ENCODE measurements around the gene TSPAN15.

The TSPAN15 gene

GRCh38 chr10:69489506-69490090, 38.3 kb downstream of the TSPAN15 start:
- no peak for DNase-seq

DNA sequence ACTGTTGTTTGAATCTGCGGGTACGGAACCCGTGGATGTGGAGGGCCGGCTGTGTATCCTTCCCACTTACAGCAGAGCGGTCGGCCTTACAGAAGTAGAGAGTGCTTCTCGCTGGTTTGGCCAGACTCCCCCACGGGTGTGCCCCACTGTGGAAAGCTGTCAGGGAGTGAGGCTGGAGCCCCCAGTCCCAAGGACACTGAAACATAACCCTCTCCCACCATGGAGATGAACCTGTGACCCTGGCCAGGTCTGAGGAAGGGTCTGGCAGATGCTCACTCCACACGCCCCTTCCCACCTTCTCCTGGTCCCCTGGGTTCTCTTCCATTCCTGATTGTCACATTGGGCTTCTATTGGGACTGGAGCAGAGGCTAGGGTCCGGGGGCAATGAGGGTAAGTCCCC, 39.6 kb downstream of the TSPAN15 start:
- DNase-seq, result no peak

DNA sequence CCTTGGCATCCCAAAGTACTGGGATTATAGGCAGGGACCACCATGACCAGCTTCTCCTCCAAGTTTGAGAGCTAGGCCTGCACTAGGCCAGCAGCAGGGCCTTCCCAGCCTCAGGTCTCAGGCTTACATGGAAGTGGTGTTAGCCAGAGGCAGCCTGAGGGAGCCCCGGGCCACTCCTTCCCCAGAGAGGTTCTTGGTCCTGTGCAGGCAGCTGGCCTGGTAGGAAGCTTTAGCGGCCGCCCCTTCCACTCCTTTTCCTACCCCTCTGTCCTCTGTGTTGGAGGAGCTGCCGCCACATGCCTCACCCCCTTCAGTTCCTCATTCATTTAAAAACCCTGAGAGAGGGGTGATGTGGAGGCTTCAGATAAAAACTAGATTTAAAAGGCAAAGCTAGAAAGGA, 40.3 kb downstream of the TSPAN15 start:
- DNase-seq, result no peak

GRCh38 chr10:69492091-69492745, 41.0 kb downstream of the TSPAN15 start:
- no peak for DNase-seq

DNA sequence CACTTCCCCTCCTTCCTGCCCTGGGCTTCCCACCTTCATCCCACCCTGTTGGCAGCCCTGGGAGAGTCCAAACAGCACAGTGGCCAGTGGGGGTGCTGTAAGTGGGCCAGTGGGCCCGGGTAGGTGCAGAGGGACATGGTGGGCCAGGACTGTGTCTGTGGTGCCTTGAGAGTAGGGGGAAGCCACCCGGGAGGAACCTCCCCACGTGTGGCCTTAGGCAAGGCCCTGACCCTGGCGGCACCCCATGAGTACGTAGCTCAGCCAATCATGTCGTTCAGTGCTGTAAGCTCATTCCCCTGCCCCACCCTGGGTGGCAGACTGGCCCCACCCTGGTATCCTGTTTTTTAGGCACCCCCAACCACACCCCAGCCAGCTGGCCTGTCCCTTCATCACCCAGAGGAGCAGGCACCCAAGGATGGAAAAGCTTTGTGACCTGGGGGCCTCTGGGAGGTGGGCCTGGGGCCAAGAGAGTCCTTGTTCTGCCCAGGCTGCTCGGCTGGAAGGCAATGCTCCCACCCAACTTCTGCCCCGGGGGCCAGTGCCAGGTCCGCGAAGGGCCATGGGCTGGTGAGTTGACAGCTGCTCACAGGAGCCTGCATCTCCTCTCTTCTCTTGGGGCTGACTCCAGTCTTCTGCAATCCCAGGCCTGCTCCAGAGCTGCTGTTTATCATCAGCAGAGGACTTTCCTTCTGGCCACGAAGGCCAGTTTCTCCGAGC, 41.6 kb downstream of the TSPAN15 start:
- DNase-seq, result no peak

GRCh38 chr10:69494626-69495558, 43.6 kb downstream of the TSPAN15 start:
- DNase-seq, result no peak

DNA sequence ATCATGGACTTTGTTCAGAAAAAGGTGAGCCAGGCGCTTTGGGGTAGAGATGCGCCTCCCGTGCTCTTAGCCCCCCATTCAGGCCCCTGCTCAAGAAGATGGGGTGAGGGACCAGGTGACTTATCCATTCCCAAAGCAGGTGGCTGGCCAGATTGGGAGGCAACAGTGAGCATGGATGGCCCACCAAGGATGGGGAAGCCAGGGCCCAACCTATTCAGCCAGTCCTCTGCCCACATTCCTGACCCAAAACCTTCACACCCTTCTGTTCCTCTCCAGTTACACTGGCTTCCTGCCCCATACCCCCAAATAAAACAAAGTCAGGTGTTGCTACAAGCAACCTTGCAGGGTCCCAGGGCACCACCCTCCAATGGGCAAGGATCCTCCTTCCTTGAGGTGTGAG, 44.4 kb downstream of the TSPAN15 start:
- no peak for DNase-seq

- DNase-seq, result no peak
These were observed 45.3 kb downstream of the TSPAN15 start for GRCh38 chr10:69496352-69497230.

DNA sequence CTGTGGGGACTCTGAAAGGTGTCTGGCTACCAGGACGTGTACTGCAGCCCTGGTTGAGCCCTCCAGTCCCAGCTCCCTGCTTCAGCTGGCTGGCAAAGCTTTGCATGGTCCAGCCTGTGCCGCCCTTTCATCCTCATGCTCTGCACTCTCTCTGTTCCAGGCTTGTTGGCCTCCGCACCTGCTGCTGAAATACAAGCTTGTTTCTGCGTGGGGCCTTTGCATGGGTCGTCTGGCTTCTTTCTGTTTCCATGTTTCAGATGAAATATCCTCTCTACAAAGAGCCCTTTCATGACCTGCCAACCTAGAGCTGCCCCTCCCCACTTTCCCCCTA, 45.9 kb downstream of the TSPAN15 start:
- DNase-seq, result no peak

DNA sequence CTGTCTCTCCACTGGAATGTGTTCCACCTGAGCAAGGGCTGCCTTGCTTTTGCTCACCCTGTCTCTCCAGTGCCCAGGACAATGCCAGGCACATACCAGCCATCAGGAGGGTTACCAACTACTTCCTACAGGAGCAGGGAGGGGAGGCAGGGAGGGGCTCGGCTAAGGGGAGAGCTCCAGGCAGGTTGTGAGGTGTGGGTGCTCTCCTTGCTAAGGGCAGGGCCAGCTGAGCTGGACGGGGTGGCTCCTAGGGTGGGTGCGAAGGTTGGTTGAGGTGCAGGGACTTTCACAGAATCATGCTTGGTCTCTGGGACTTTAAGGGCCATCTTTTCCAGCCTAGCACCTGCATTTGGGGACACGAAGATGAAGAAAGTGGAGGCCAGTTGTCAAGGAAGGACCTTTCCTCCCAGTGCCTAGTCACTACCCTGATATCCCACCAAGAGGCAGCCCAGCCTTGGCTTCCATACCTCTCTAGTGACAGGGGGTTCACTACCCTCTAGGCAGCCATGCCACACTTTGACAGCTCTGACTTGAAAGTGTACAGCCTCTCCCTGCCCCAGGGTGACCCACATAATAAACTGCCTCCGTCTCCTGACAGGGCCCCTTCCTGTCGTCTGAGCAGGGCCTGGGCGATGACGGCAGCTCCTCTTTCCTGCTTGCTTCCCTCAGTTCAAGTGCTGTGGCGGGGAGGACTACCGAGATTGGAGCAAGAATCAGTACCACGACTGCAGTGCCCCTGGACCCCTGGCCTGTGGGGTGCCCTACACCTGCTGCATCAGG, 46.5 kb downstream of the TSPAN15 start:
- no peak for DNase-seq

- no peak for DNase-seq
These were observed 47.6 kb downstream of the TSPAN15 start for GRCh38 chr10:69498711-69499471.

GRCh38 chr10:69499726-69500689, 48.7 kb downstream of the TSPAN15 start:
- no peak for DNase-seq

DNA sequence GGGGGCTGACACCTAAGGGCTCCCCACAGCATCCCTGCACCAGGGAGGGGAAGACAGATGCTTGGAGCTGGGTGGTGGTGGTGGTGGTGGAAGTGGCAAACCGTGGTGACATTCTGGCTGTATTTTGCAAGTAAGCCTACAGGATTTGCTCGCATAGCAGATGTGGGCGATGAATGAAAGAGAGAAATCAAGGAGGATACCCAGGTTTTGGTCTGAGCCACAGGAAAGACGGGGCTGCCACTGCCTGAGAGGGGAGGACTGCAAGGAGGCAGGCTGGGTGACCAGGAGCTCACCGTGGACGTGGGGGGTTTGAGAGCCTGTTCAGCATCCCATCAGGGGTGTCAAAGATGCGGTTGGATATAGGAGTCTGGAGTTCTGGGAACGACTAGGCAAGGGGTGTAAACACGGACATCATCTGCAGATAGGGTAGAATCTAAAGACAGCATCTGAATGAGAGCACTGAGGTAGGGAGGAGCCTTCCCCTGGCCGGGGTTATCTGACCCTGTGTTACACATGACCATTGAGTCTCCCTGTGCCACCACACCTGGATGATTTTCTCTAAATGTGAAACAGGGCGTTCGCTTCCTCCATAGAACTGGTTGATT, 49.7 kb downstream of the TSPAN15 start:
- DNase-seq, result no peak

GRCh38 chr10:69501657-69502056, 50.4 kb downstream of the TSPAN15 start:
- no peak for DNase-seq

DNA sequence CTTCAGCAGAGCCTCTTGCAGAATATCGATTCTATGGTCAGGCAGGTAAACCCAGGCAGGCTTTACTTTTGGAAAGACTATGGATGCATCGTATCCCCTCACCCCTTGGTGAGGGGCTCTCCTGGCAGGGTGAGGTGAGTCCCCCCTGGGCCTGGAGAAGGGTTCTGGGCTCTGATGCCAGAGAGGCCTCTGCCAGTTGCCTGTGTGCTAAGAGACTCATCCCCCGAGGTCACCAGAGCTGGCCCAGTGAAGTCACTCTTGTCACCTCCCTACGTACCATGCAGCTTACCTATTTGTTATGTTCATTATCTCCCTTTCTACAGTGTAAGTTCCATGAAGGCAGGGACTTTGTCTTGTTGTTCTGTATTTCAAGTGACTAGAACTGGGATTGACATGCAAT, 51.3 kb downstream of the TSPAN15 start:
- DNase-seq, result no peak

DNA sequence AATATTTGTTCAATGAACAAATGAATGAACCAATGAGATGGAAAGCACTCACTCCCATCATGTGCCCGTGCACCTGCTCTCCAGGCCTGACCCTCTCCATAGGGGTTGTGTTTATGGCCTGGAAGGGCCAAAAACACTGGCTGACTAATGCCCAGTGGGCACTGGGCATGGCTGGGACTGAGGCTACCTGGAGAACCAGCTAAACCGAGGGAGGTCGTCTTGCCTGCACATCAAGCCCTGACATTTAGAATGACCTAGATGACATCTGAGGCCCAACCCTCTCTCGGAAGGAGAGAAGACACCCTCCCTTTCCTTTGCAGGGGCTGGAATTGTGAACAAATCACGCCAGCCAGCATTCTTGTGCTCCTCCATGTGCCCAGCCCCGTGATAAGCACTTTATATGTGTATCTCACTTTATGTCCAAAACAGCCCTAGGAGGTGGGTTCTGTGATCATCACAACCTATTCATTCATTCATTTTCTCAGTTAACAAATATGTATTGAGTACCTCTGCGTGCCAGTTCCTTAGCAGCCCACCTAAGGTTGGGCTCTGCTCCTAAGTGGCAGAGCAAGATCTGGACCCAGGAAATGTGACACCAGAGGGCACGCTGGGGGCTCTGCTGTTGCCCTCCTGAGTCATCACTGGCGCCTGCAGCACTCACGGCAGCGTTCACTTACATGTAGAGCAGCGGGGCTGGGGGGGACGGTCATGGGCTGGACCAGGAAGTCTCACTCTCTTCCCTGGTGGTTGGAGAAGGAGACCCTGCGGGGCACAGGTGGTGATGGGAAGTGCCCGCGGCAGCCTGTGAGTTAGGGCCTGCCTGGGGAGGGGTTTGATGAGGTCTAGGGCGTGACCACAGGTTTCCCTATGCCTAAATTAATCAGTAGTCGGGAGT, 52.0 kb downstream of the TSPAN15 start:
- no peak for DNase-seq

GRCh38 chr10:69503896-69504265, 52.6 kb downstream of the TSPAN15 start:
- DNase-seq, result no peak
